ENCODE results near the gene C6orf47. TPM values are rescaled to one million over a fixed set of nuclear protein-coding genes. Genes with fewer than 3 reads are reported as not detected.

The C6orf47 gene
- total and polyA plus RNA-seq, 2 of the 8 experiments (the other 6 are each of a cell fraction or from before 2014, with no cell fraction given): 4.7 to 14.6 TPM

GRCh38 chr6:31706599-31706998 is 46.0 kb upstream of the C6orf47 start, which contains the start of gene LY6G6F (continued):
- TF ChIP-seq MAX (IDR thresholded peaks at IDR 0.05): no peak
- TF ChIP-seq RBBP5 (IDR thresholded peaks at IDR 0.05; ENCODE audit: borderline replicate concordance, low read depth, low read length): no peak
- no peak for TF ChIP-seq SP4 (IDR thresholded peaks at IDR 0.05; ENCODE audit: low read length)
- no peak for TF ChIP-seq NANOG (IDR thresholded peaks at IDR 0.05; ENCODE audit: insufficient read depth, low read depth, low read length, poor library complexity, severe bottlenecking)
- no peak for TF ChIP-seq BACH1 (IDR thresholded peaks at IDR 0.05; ENCODE audit: low read length)
- TF ChIP-seq TEAD4 (IDR thresholded peaks at IDR 0.05; ENCODE audit: low read depth, low read length): no peak
- no peak for TF ChIP-seq CBX8 (IDR thresholded peaks at IDR 0.05; ENCODE audit: borderline replicate concordance, low read depth, low read length)
- TF ChIP-seq POU5F1 (IDR thresholded peaks at IDR 0.05; ENCODE audit: low read depth, low read length): no peak
- no peak for TF ChIP-seq SIN3A (conservative IDR thresholded peaks at IDR 0.05 in 1 of 2, IDR thresholded peaks at IDR 0.05 in 1 of 2; ENCODE audit: low read depth in 1 of 2, low read length in 2 of 2)
- no peak for TF ChIP-seq PHF8 (conservative IDR thresholded peaks at IDR 0.05; ENCODE audit: low read depth, low read length)
